Fibroblast of the aortic adventitia (primary cell): ENCODE results near the gene MATN1. TPM values are rescaled to one million over a fixed set of nuclear protein-coding genes. Genes with fewer than 3 reads are reported as not detected.

Source experiments
- DNase-seq: peaks from one replicate; pipeline ENCODE4 v3.0.0-alpha.2; 2010; ENCODE audit warnings: low read depth
- H3K4me3 ChIP-seq: 2 replicates; pipeline ENCODE4 v1.5.1; 2011; ENCODE audit warnings: low read depth, mild to moderate bottlenecking, control low read depth, low read length, moderate library complexity
- CTCF ChIP-seq: IDR thresholded peaks from 2 replicates; pipeline ENCODE4 v1.5.1; 2011; ENCODE audit warnings: mild to moderate bottlenecking, low read length, control low read depth, inconsistent platforms; ENCODE audit not compliant: insufficient read depth
- total RNA-seq: library from RNA; depleted of rRNA; stranded (reverse); fragments of >200 nt; gene quantifications from 2 replicates; pipeline ENCODE4 v1.2.3, GENCODE V29; 2012; ENCODE audit warnings: low replicate concordance

The MATN1 gene
- total RNA-seq, 1 donor = 0.18 TPM

- TF ChIP-seq CTCF = no peak
- no peak for DNase-seq
- H3K4me3 ChIP-seq = no peak overlapping the region
Measured at GRCh38 chr1:30673395-30673794, 50.0 kb downstream of the MATN1 start.

GRCh38 chr1:30672661-30673060, 50.7 kb downstream of the MATN1 start:
- H3K4me3 ChIP-seq = no peak overlapping the region
- peak; percentile 66 for DNase-seq
- TF ChIP-seq CTCF = no peak

- H3K4me3 ChIP-seq = no peak overlapping the region
- DNase-seq = peak; percentile 89
- no peak for TF ChIP-seq CTCF
Measured at GRCh38 chr1:30670240-30671060, 52.9 kb downstream of the MATN1 start.

GRCh38 chr1:30668546-30669327, 54.6 kb downstream of the MATN1 start:
- TF ChIP-seq CTCF = no peak
- DNase-seq = peak; percentile 39
- H3K4me3 ChIP-seq = no peak overlapping the region

GRCh38 chr1:30668024-30668423, 55.4 kb downstream of the MATN1 start:
- peak; percentile 19 for DNase-seq
- TF ChIP-seq CTCF = no peak
- H3K4me3 ChIP-seq = no peak overlapping the region

GRCh38 chr1:30666756-30667273, 56.6 kb downstream of the MATN1 start:
- H3K4me3 ChIP-seq = no peak overlapping the region
- no peak for DNase-seq
- no peak for TF ChIP-seq CTCF
